Trophoblast cell (in vitro differentiated cells and primary cell): ENCODE data around the gene USP53.

ENCODE experiments used
- DNase-seq, 2 donors: peaks; one replicate each; pipeline ENCODE4 v3.0.0-alpha.2; 2016
- H2AFZ ChIP-seq: 2 replicates; pipeline ENCODE4 v1.6.1; 2013; ENCODE audit warnings: low read length, moderate library complexity, mild to moderate bottlenecking; ENCODE audit not compliant: insufficient read depth, poor library complexity
- H2AK5ac ChIP-seq: 2 replicates; pipeline ENCODE4 v1.6.1; 2013; ENCODE audit warnings: mild to moderate bottlenecking, low read length
- H2BK120ac ChIP-seq: 2 replicates; pipeline ENCODE4 v1.6.1; 2013; ENCODE audit warnings: low read length, mild to moderate bottlenecking, moderate library complexity; ENCODE audit not compliant: insufficient read depth, poor library complexity
- H2BK12ac ChIP-seq: 2 replicates; pipeline ENCODE4 v1.6.1; 2013; ENCODE audit warnings: mild to moderate bottlenecking, low read length, moderate library complexity
- H2BK5ac ChIP-seq: 2 replicates; pipeline ENCODE4 v1.6.1; 2013; ENCODE audit warnings: low read length, low read depth, moderate library complexity, mild to moderate bottlenecking; ENCODE audit not compliant: poor library complexity
- H3K14ac ChIP-seq: 2 replicates; pipeline ENCODE4 v1.6.1; 2013; ENCODE audit warnings: mild to moderate bottlenecking, low read length
- H3K18ac ChIP-seq: 2 replicates; pipeline ENCODE4 v1.6.1; 2013; ENCODE audit warnings: mild to moderate bottlenecking, low read length
- H3K23ac ChIP-seq: 2 replicates; pipeline ENCODE4 v1.6.1; 2013; ENCODE audit warnings: low read length
- H3K27ac ChIP-seq: 2 replicates; pipeline ENCODE4 v1.5.1; 2013; ENCODE audit warnings: low read depth, mild to moderate bottlenecking, inconsistent platforms, low read length, moderate library complexity
- H3K27me3 ChIP-seq: 2 replicates; pipeline ENCODE4 v1.6.1; 2013; ENCODE audit warnings: inconsistent platforms, mild to moderate bottlenecking, low read length, moderate library complexity; ENCODE audit not compliant: insufficient read depth
- H3K36me3 ChIP-seq, 2 experiments: 1 replicate in 1 of 2; 2 replicates in 1 of 2; pipeline ENCODE4 v1.6.1; 2013; ENCODE audit warnings: low read length in 2 of 2, mild to moderate bottlenecking in 2 of 2, moderate library complexity in 1 of 2; ENCODE audit not compliant: insufficient read depth in 2 of 2, control insufficient read depth in 1 of 2
- H3K4ac ChIP-seq: 2 replicates; pipeline ENCODE4 v1.6.1; 2013; ENCODE audit warnings: low read depth, mild to moderate bottlenecking, low read length, moderate library complexity
- H3K4me1 ChIP-seq, 2 experiments: 1 replicate in 1 of 2; 2 replicates in 1 of 2; pipeline ENCODE4 v1.6.1; 2013; ENCODE audit warnings: low read length in 2 of 2, mild to moderate bottlenecking in 2 of 2, moderate library complexity in 1 of 2; ENCODE audit not compliant: insufficient read depth in 2 of 2, control insufficient read depth in 1 of 2
- H3K4me2 ChIP-seq: 2 replicates; pipeline ENCODE4 v1.6.1; 2013; ENCODE audit warnings: inconsistent platforms, mild to moderate bottlenecking, low read length, moderate library complexity
- H3K4me3 ChIP-seq: 2 replicates; pipeline ENCODE4 v1.5.1; 2013; ENCODE audit warnings: mild to moderate bottlenecking, low read depth, low read length, inconsistent platforms
- H3K79me1 ChIP-seq: one replicate; pipeline ENCODE4 v1.6.1; 2013; ENCODE audit warnings: low read length
- H3K79me2 ChIP-seq: 2 replicates; pipeline ENCODE4 v1.6.1; 2013; ENCODE audit warnings: low read length, mild to moderate bottlenecking; ENCODE audit not compliant: control insufficient read depth, insufficient read depth, poor library complexity
- H3K9ac ChIP-seq: 2 replicates; pipeline ENCODE4 v1.6.1; 2013; ENCODE audit warnings: mild to moderate bottlenecking, low read length
- H3K9me3 ChIP-seq: 2 replicates; pipeline ENCODE4 v1.6.1; 2013; ENCODE audit warnings: low read depth, mild to moderate bottlenecking, control low read depth, inconsistent platforms, low read length; ENCODE audit not compliant: insufficient read depth
- H4K12ac ChIP-seq: 2 replicates; pipeline ENCODE4 v1.6.1; 2013; ENCODE audit warnings: low read depth, mild to moderate bottlenecking, low read length, moderate library complexity
- H4K8ac ChIP-seq: 2 replicates; pipeline ENCODE4 v1.6.1; 2013; ENCODE audit warnings: low read depth, mild to moderate bottlenecking, low read length, moderate library complexity
- H4K91ac ChIP-seq: one replicate; pipeline ENCODE4 v1.6.1; 2013; ENCODE audit warnings: low read depth, mild to moderate bottlenecking, low read length, moderate library complexity
- WGBS: extraction: QIAGEN DNeasy Blood & Tissue Kit; methylation state at CpG from one replicate; pipeline ENCODE4 v1.1.7; 2013; ENCODE audit warnings: missing lambda C conversion rate; ENCODE audit not compliant: insufficient read length, insufficient coverage; ENCODE audit errors: extremely low coverage; 5-methylcytosine and 5-hydroxymethylcytosine counted together

USP53 gene

GRCh38 chr4:119231491-119231890 is 19.0 kb downstream of the USP53 start:
- Histone ChIP-seq H3K23ac (no peak overlapping the region), H3K9me3 (no peaks in the 10 kb centered on the region), H2BK12ac (no peak overlapping the region), H3K36me3 (peaks cover 4 to 13% of the 10 kb centered on the region in 2 experiments), H3K79me2 (no peaks in the 10 kb centered on the region), H3K27me3 (no peaks in the 10 kb centered on the region), H3K79me1 (no peaks in the 10 kb centered on the region), H3K14ac (no peak overlapping the region), H2AK5ac (no peak overlapping the region), H3K27ac (no peak overlapping the region), H4K8ac (no peak overlapping the region), H4K12ac (no peak overlapping the region), H3K4ac (no peak overlapping the region), H2AFZ (no peak overlapping the region), H3K4me2 (no peak overlapping the region), H3K9ac (no peak overlapping the region), H3K4me1 (peaks cover 0 to 3% of the 10 kb centered on the region in 2 experiments), H2BK5ac (no peak overlapping the region), H3K4me3 (no peak overlapping the region), H4K91ac (no peak overlapping the region), H2BK120ac (no peak overlapping the region), H3K18ac (no peak overlapping the region)
- DNase-seq: no peak
- WGBS: no CpG with 5 or more reads among the region's 3 CpGs

DNA sequence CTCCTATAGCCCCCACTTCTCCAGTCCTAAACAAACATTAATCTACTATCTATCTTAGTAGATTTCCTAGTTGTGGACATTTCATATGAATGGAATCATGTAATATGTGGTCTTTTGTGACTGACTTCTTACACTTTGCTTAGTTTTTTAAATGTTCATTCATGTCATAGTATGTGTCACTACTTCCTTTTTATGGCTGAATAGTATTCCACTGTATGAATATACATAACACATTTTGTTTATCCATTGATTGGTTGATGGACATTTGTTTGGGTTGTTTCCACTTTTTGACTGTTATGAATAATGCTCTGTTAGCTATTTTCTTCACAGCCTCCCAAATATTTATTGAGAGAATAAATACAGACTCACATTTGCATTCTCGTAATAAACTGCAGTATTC is 19.8 kb downstream of the USP53 start:
- Histone ChIP-seq H2BK12ac (no peak overlapping the region), H4K91ac (no peak overlapping the region), H3K79me2 (no peaks in the 10 kb centered on the region), H2BK120ac (no peak overlapping the region), H4K12ac (no peak overlapping the region), H3K14ac (no peak overlapping the region), H3K4me2 (no peak overlapping the region), H2BK5ac (no peak overlapping the region), H3K23ac (no peak overlapping the region), H3K79me1 (no peaks in the 10 kb centered on the region), H3K4me3 (no peak overlapping the region), H4K8ac (no peak overlapping the region), H3K4me1 (peaks cover 0 to 3% of the 10 kb centered on the region in 2 experiments), H3K9me3 (no peaks in the 10 kb centered on the region), H3K9ac (no peak overlapping the region), H3K27ac (no peak overlapping the region), H3K27me3 (no peaks in the 10 kb centered on the region), H2AK5ac (no peak overlapping the region), H2AFZ (no peak overlapping the region), H3K36me3 (peaks cover 6 to 13% of the 10 kb centered on the region in 2 experiments), H3K18ac (no peak overlapping the region), H3K4ac (no peak overlapping the region)
- WGBS: no CpG with 5 or more reads among the region's 1 CpG
- DNase-seq: no peak

GRCh38 chr4:119233191-119233590 is 20.7 kb downstream of the USP53 start:
- no peaks in the 10 kb centered on the region for H3K79me2 ChIP-seq
- no peak overlapping the region for H2AK5ac ChIP-seq
- H4K12ac ChIP-seq: no peak overlapping the region
- no peak overlapping the region for H4K91ac ChIP-seq
- no peak overlapping the region for H2BK12ac ChIP-seq
- no peak for DNase-seq
- H3K9ac ChIP-seq: no peak overlapping the region
- H3K4ac ChIP-seq: no peak overlapping the region
- H3K14ac ChIP-seq: no peak overlapping the region
- H3K23ac ChIP-seq: no peak overlapping the region
- no peaks in the 10 kb centered on the region for H3K27me3 ChIP-seq
- peaks cover 0 to 3% of the 10 kb centered on the region in 2 experiments for H3K4me1 ChIP-seq
- H3K79me1 ChIP-seq: no peaks in the 10 kb centered on the region
- H2BK5ac ChIP-seq: no peak overlapping the region
- no peak overlapping the region for H3K4me2 ChIP-seq
- no peaks in the 10 kb centered on the region for H3K9me3 ChIP-seq
- no peak overlapping the region for H3K18ac ChIP-seq
- H3K36me3 ChIP-seq: peaks cover 6 to 13% of the 10 kb centered on the region in 2 experiments
- no peak overlapping the region for H2BK120ac ChIP-seq
- H4K8ac ChIP-seq: no peak overlapping the region
- H3K27ac ChIP-seq: no peak overlapping the region
- H2AFZ ChIP-seq: no peak overlapping the region
- H3K4me3 ChIP-seq: no peak overlapping the region

DNA sequence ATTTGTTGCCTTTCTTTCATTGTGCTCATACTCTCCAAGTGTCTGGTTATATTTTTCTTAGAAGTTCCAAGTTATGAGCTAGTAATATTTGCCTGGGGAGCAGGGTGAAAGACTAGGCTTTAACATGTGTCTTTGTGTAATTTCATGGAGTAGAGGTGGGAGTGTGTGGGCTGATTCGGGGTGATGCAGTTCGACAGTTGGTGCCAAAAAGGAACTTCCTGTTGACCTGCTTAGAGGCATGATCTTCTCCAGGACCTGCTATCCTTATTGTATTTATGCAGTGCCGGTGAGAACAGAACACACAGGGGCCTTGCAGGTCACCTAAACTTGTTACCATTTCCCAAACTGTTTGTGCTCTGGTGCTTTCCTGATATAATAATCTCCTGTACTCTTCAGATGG is 21.2 kb downstream of the USP53 start:
- no peaks in the 10 kb centered on the region for H3K79me1 ChIP-seq
- H3K27ac ChIP-seq: no peak overlapping the region
- H4K91ac ChIP-seq: no peak overlapping the region
- no peak overlapping the region for H4K8ac ChIP-seq
- H2AFZ ChIP-seq: no peak overlapping the region
- no peak overlapping the region for H3K18ac ChIP-seq
- no peak overlapping the region for H2BK12ac ChIP-seq
- H3K23ac ChIP-seq: no peak overlapping the region
- H3K36me3 ChIP-seq: peaks cover 6 to 13% of the 10 kb centered on the region in 2 experiments
- no peak overlapping the region for H2BK5ac ChIP-seq
- DNase-seq: no peak
- no peaks in the 10 kb centered on the region for H3K27me3 ChIP-seq
- H3K9ac ChIP-seq: no peak overlapping the region
- H3K4me2 ChIP-seq: no peak overlapping the region
- H2BK120ac ChIP-seq: no peak overlapping the region
- no peak overlapping the region for H2AK5ac ChIP-seq
- no peaks in the 10 kb centered on the region for H3K79me2 ChIP-seq
- WGBS: no CpG with 5 or more reads among the region's 3 CpGs
- H3K4me1 ChIP-seq: peaks cover 0 to 3% of the 10 kb centered on the region in 2 experiments
- no peak overlapping the region for H3K4ac ChIP-seq
- no peaks in the 10 kb centered on the region for H3K9me3 ChIP-seq
- no peak overlapping the region for H3K14ac ChIP-seq
- no peak overlapping the region for H3K4me3 ChIP-seq
- H4K12ac ChIP-seq: no peak overlapping the region
